HPDE6-E6E7 (cell line): Measurements from ENCODE around the gene NDUFB2.
A peak's percentile ranks its signal among the peaks of the same experiment; 100 is the strongest.
"Not testable (repeated sequence)": the region's sequence is repeated elsewhere in the genome, so short reads cannot be mapped to it uniquely, and the experiment has no call there.

ENCODE experiments used
- DNase-seq: peaks from one replicate; pipeline ENCODE4 v3.0.0; 2011; ENCODE audit warnings: missing footprints; ENCODE audit errors: extremely low spot score

The NDUFB2 gene

GRCh38 chr7:140689199-140690152 lies 7.0 kb upstream of the NDUFB2 start:
- DNase-seq = no peak

- DNase-seq = no peak
Measured at GRCh38 chr7:140691376-140692045, 5.0 kb upstream of the NDUFB2 start.

DNA sequence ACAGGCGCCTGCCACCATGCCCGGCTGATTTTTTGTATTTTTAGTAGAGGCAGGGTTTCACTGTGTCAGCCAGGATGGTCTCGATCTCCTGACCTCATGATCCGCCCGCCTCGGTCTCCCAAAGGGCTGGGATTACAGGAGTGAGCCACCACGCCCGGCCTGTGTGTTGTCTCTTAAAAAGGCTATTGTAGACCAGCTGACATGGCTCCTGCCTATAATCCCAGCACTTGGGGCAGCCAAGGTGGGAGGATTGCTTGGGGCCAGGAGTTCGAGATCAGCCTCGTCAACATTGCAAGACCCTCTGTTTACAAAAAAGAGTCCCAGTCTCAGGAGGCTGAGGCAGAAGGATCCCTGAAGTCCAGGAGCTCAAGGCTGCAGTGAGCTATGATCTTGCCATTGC lies 2.7 kb upstream of the NDUFB2 start:
- not testable (repeated sequence) for DNase-seq

DNA sequence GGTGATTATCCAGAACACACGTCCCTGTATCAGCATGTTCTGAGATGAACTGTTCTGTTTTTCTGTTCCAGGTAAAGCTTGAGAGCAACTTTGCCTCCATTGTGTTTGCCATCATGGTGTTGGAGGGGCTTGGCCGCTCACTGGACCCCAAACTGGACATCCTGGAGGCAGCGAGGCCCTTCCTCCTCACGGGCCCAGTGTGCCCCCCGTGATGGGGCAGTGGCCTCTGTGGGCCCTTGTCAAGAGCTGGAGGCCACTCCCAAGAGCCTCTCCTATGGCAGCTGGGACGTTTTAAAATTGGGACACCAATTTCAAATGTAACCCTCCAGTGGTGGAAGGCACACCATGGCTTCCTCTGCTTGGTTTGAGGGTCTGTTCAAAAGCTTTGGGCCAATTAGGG lies 1.9 kb upstream of the NDUFB2 start:
- no peak for DNase-seq

DNA sequence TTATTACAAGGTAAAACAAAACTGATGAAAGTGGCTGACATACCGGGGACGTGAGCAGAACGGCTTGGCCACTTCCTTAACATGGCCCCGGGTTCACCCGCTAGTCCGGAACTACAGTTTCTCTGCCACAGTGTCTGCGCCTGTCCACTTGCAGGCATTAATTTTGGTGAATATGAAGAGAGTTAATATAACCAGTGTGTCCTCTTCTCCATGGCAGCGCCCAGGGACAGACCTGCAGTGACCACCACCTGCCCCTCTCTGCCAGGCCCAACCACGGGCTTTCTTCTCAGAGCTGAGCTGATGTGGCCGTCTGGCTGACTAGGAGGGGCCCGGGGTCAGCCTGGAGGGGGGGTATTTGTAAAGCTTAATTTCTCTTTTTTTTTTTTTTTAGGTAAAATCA lies 1.1 kb upstream of the NDUFB2 start:
- no peak for DNase-seq

- DNase-seq = peak; percentile 98
Measured at GRCh38 chr7:140696024-140696679, 356 bp upstream of the NDUFB2 start.

- no peak for DNase-seq
Measured at GRCh38 chr7:140697447-140698143, 1.1 kb downstream of the NDUFB2 start.

GRCh38 chr7:140698477-140698876 lies 2.0 kb downstream of the NDUFB2 start:
- DNase-seq = no peak

- no peak for DNase-seq
Measured at GRCh38 chr7:140702774-140703173, 6.3 kb downstream of the NDUFB2 start.

DNA sequence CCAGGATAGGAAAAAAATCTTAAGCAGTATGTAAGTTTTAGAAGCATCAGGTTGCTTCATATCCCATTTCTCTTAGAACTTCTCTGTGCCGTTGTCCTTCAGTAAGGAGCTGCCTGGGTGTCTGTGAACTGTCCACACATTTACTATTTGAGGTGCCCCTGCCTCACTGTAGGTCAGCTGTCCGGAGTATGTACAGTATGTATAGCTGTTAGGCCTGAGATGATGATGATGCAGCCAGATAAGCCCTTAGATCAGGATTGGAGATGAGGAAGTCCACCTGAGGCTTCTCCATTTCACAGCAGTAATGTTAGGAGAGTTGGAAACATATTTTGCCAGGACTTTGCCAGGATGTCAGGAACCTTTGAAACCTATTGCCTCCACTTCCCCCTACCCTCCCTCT lies 7.7 kb downstream of the NDUFB2 start:
- no peak for DNase-seq

DNA sequence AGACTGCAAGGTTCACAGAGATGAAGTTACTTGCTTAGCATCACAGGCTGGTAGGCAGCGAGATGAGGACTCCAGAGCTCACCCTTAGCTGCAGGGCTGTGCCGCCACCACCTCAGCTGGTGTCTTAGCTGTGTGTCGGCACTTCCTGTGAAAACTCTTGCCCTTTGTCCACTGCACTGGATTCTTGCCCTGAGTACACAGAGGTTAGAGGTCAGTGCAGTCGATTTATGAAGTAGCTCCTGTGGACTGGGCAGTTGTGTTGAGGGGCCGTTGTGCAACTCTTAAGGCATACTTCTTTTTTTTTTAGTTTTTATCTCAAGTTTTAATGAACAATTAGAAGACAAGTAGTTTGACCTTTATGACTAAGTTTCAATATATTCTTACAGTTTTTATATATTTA lies 10.6 kb downstream of the NDUFB2 start:
- no peak for DNase-seq

DNA sequence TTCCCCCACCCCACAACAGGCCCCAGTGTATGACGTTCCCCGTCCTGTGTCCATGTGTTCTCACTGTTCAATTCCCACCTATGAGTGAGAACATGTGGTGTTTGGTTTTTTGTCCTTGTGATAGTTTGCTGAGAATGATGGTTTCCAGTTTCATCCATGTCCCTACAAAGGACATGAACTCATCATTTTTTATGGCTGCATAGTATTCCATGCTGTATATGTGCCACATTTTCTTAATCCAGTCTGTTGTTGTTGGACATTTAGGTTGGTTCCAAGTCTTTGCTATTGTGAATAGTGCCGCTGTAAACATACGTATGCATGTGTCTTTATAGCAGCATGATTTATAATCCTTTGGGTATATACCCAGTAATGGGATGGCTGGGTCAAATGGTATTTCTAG lies 12.3 kb downstream of the NDUFB2 start:
- DNase-seq = not testable (repeated sequence)

DNA sequence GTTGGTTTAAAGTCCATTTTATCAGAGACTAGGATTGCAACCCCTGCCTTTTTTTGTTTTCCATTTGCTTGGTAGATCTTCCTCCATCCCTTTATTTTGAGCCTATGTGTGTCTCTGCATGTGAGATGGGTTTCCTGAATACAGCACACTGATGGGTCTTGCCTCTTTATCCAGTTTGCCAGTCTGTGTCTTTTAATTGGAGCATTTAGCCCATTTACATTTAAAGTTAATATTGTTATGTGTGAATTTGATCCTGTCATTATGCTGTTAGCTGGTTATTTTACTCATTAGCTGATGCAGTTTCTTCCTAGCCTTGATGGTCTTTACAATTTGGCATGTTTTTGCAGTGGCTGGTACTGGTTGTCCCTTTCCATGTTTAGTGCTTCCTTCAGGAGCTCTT lies 15.9 kb downstream of the NDUFB2 start:
- not testable (repeated sequence) for DNase-seq

DNA sequence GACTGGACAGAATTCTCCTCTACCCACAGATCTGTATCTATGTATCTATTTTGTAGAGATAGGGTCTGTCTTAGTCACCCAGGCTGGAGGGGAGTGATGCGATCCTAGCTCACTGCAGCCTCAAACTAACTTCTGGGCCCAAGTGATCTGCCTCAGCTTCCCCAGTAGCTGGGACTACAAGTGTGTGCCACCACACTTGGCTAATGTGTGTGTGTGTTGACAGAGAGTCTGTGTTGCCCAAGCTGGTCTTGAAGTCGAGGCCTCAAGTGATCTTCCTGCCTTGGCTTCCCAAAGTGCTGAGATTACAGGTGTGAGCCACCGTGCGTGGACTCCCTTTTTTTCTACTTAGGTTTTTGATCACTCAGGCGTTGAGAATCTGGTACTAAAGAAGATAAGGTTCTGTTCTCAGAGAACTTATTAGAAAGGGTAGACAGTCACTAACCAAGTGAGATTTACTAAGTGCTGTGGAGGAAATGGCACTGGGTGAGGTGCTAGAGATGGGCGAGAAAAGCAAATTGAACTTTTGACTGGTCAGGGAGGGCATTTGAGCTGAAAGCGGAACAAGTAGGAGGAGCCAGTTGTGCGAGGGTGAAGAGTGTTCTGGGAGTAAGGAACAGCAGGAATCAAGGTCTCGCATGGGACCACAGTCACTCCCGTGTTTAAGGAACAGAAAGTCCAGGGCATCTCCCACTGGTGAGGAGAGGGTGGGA lies 18.0 kb downstream of the NDUFB2 start:
- no peak for DNase-seq

- DNase-seq = no peak
Measured at GRCh38 chr7:140719721-140720120, 23.2 kb downstream of the NDUFB2 start.

GRCh38 chr7:140722254-140722653 lies 25.7 kb downstream of the NDUFB2 start:
- no peak for DNase-seq

- no peak for DNase-seq
Measured at GRCh38 chr7:140723006-140723405, 26.5 kb downstream of the NDUFB2 start.

GRCh38 chr7:140723574-140723973 lies 27.1 kb downstream of the NDUFB2 start:
- no peak for DNase-seq

DNA sequence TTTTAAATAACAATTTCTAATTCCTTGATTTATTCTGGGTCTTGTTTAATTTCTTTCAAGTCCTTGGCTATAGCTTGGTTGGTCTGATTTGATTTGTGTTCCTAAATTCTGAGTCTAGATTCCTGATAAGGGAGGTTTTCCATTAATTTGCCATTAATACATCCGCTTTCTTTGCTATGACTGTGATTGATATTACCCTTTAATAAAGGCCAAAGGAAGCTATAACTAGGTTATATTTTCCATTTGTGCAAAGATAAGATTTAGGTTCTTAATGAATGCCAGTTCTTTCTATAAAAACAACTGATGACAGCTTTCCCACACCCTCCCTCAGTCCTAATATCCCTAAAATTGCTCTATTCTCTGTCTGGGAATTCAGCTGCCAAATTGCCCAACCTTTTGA lies 28.2 kb downstream of the NDUFB2 start:
- DNase-seq = no peak

GRCh38 chr7:140726281-140726680 lies 29.8 kb downstream of the NDUFB2 start:
- no peak for DNase-seq

DNA sequence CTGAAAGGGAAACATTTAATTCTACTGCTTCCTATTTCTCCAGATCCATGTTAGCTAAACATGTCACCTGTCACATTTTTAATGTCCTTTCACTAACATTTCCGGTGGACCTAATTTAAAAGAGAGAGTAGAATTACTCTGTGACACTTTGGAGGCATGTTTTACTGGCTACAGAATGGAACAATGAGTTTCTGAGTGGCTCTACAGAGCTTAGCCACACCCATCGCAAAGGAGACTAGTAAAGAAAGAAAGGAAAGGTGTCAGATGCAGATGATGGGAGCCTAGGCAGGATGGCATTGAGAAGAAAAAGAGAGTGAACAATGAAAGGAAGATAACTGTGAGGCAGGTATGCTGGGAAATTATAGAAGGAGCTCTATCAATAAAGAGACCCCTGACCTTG lies 35.9 kb downstream of the NDUFB2 start:
- DNase-seq = no peak
